GM23338 (cell line): ENCODE data around the gene CACNA1G.

Experiments used
- CREB1 ChIP-seq: fragments of 250-450 bp; sonication (Bioruptor Pico); IDR thresholded peaks from 2 replicates; pipeline ENCODE4 v1.5.0; 2020; ENCODE audit warnings: low read depth, mild to moderate bottlenecking, moderate library complexity
- EZH2 ChIP-seq: fragments of 200-600 bp; sonication (generic); IDR thresholded peaks from one replicate; pipeline ENCODE4 v1.8.0; 2017; ENCODE audit warnings: antibody characterized with exemption, mild to moderate bottlenecking, low read depth; ENCODE audit not compliant: unreplicated experiment
- EZH2phosphoT487 ChIP-seq: fragments of 200-600 bp; sonication (generic); IDR thresholded peaks from one replicate; pipeline ENCODE4 v1.8.1; 2018; ENCODE audit warnings: antibody characterized with exemption; ENCODE audit not compliant: unreplicated experiment
- JUNB ChIP-seq: IDR thresholded peaks from one replicate; pipeline ENCODE4 v1.6.1; 2016; ENCODE audit warnings: antibody characterized with exemption; ENCODE audit not compliant: unreplicated experiment
- NANOG ChIP-seq: IDR thresholded peaks from 2 replicates; pipeline ENCODE4 v1.6.1; 2016; ENCODE audit warnings: antibody characterized with exemption, borderline replicate concordance
- POLR2AphosphoS5 ChIP-seq: IDR thresholded peaks from 2 replicates; pipeline ENCODE4 v1.6.1; 2016; ENCODE audit warnings: antibody characterized with exemption, low read depth
- STAT1 ChIP-seq: IDR thresholded peaks from one replicate; pipeline ENCODE4 v1.6.1; 2016; ENCODE audit warnings: antibody characterized with exemption; ENCODE audit not compliant: unreplicated experiment
- ZNF114 ChIP-seq: fragments of 250-450 bp; sonication (Bioruptor Pico); IDR thresholded peaks from 2 replicates; pipeline ENCODE4 v1.5.0; 2020; ENCODE audit warnings: mild to moderate bottlenecking, moderate library complexity
- ZNF331 ChIP-seq: fragments of 250-450 bp; sonication (Bioruptor Pico); IDR thresholded peaks from 2 replicates; pipeline ENCODE4 v1.5.0; 2020; ENCODE audit warnings: low read depth, mild to moderate bottlenecking, moderate library complexity
- TF ChIP-seq, protein P1 (sequence below), 2 experiments: fragments of 200-600 bp in 1 of 2; sonication (generic) in 1 of 2; conservative IDR thresholded peaks; 2 replicates each; pipeline versions ENCODE4 v1.5.1 to v1.6.1; 2016 to 2017; ENCODE audit warnings: antibody characterized with exemption in 2 of 2, low read depth in 2 of 2, mild to moderate bottlenecking in 2 of 2, moderate library complexity in 1 of 2
- TF ChIP-seq, protein P2 (sequence below): IDR thresholded peaks from 2 replicates; pipeline ENCODE4 v1.6.1; 2016; ENCODE audit warnings: antibody characterized with exemption
- TF ChIP-seq, protein P3 (sequence below): IDR thresholded peaks from one replicate; pipeline ENCODE4 v1.6.1; 2018; ENCODE audit warnings: antibody characterized with exemption; ENCODE audit not compliant: unreplicated experiment
- TF ChIP-seq, protein P4 (sequence below): fragments of 250-450 bp; sonication (Bioruptor Pico); IDR thresholded peaks from 2 replicates; pipeline ENCODE4 v1.5.0; 2020; ENCODE audit warnings: mild to moderate bottlenecking, moderate library complexity

DNA sequence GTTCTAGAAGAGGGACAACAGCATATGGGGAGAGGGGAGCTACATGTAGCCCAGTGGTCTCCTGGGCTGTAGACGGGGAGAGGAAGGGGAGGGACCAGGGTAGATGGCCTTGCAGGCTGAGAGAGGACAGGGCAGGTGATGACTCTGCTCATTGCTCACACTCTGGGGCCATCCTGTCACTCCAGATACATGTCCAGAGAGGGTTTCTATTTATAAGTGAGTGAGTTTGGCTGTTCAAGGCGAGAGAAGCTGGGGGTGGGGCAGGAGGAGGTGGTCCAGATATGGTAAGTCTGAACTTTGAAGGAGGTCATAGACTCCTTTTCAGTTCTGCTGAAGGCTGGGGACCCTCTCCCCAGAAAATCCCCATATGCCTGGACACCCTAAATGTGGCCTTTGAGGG, 22.2 kb downstream of the CACNA1G start:
- TF ChIP-seq, protein P1, sequence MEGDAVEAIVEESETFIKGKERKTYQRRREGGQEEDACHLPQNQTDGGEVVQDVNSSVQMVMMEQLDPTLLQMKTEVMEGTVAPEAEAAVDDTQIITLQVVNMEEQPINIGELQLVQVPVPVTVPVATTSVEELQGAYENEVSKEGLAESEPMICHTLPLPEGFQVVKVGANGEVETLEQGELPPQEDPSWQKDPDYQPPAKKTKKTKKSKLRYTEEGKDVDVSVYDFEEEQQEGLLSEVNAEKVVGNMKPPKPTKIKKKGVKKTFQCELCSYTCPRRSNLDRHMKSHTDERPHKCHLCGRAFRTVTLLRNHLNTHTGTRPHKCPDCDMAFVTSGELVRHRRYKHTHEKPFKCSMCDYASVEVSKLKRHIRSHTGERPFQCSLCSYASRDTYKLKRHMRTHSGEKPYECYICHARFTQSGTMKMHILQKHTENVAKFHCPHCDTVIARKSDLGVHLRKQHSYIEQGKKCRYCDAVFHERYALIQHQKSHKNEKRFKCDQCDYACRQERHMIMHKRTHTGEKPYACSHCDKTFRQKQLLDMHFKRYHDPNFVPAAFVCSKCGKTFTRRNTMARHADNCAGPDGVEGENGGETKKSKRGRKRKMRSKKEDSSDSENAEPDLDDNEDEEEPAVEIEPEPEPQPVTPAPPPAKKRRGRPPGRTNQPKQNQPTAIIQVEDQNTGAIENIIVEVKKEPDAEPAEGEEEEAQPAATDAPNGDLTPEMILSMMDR (conservative IDR thresholded peaks at IDR 0.05; ENCODE audit: low read depth in 2 of 2), result no peak
- TF ChIP-seq POLR2AphosphoS5 (no peak), EZH2phosphoT487 (no peak), EZH2 (no peak), ZNF331 (CRISPR knock-in tag) (no peak), CREB1 (CRISPR knock-in tag) (no peak), JUNB (no peak), STAT1 (no peak), NANOG (no peak), ZNF114 (CRISPR knock-in tag) (no peak)
- TF ChIP-seq, protein P2, sequence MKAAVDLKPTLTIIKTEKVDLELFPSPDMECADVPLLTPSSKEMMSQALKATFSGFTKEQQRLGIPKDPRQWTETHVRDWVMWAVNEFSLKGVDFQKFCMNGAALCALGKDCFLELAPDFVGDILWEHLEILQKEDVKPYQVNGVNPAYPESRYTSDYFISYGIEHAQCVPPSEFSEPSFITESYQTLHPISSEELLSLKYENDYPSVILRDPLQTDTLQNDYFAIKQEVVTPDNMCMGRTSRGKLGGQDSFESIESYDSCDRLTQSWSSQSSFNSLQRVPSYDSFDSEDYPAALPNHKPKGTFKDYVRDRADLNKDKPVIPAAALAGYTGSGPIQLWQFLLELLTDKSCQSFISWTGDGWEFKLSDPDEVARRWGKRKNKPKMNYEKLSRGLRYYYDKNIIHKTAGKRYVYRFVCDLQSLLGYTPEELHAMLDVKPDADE, result no peak
- TF ChIP-seq, protein P3, sequence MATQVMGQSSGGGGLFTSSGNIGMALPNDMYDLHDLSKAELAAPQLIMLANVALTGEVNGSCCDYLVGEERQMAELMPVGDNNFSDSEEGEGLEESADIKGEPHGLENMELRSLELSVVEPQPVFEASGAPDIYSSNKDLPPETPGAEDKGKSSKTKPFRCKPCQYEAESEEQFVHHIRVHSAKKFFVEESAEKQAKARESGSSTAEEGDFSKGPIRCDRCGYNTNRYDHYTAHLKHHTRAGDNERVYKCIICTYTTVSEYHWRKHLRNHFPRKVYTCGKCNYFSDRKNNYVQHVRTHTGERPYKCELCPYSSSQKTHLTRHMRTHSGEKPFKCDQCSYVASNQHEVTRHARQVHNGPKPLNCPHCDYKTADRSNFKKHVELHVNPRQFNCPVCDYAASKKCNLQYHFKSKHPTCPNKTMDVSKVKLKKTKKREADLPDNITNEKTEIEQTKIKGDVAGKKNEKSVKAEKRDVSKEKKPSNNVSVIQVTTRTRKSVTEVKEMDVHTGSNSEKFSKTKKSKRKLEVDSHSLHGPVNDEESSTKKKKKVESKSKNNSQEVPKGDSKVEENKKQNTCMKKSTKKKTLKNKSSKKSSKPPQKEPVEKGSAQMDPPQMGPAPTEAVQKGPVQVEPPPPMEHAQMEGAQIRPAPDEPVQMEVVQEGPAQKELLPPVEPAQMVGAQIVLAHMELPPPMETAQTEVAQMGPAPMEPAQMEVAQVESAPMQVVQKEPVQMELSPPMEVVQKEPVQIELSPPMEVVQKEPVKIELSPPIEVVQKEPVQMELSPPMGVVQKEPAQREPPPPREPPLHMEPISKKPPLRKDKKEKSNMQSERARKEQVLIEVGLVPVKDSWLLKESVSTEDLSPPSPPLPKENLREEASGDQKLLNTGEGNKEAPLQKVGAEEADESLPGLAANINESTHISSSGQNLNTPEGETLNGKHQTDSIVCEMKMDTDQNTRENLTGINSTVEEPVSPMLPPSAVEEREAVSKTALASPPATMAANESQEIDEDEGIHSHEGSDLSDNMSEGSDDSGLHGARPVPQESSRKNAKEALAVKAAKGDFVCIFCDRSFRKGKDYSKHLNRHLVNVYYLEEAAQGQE, result no peak
- TF ChIP-seq, protein P4, sequence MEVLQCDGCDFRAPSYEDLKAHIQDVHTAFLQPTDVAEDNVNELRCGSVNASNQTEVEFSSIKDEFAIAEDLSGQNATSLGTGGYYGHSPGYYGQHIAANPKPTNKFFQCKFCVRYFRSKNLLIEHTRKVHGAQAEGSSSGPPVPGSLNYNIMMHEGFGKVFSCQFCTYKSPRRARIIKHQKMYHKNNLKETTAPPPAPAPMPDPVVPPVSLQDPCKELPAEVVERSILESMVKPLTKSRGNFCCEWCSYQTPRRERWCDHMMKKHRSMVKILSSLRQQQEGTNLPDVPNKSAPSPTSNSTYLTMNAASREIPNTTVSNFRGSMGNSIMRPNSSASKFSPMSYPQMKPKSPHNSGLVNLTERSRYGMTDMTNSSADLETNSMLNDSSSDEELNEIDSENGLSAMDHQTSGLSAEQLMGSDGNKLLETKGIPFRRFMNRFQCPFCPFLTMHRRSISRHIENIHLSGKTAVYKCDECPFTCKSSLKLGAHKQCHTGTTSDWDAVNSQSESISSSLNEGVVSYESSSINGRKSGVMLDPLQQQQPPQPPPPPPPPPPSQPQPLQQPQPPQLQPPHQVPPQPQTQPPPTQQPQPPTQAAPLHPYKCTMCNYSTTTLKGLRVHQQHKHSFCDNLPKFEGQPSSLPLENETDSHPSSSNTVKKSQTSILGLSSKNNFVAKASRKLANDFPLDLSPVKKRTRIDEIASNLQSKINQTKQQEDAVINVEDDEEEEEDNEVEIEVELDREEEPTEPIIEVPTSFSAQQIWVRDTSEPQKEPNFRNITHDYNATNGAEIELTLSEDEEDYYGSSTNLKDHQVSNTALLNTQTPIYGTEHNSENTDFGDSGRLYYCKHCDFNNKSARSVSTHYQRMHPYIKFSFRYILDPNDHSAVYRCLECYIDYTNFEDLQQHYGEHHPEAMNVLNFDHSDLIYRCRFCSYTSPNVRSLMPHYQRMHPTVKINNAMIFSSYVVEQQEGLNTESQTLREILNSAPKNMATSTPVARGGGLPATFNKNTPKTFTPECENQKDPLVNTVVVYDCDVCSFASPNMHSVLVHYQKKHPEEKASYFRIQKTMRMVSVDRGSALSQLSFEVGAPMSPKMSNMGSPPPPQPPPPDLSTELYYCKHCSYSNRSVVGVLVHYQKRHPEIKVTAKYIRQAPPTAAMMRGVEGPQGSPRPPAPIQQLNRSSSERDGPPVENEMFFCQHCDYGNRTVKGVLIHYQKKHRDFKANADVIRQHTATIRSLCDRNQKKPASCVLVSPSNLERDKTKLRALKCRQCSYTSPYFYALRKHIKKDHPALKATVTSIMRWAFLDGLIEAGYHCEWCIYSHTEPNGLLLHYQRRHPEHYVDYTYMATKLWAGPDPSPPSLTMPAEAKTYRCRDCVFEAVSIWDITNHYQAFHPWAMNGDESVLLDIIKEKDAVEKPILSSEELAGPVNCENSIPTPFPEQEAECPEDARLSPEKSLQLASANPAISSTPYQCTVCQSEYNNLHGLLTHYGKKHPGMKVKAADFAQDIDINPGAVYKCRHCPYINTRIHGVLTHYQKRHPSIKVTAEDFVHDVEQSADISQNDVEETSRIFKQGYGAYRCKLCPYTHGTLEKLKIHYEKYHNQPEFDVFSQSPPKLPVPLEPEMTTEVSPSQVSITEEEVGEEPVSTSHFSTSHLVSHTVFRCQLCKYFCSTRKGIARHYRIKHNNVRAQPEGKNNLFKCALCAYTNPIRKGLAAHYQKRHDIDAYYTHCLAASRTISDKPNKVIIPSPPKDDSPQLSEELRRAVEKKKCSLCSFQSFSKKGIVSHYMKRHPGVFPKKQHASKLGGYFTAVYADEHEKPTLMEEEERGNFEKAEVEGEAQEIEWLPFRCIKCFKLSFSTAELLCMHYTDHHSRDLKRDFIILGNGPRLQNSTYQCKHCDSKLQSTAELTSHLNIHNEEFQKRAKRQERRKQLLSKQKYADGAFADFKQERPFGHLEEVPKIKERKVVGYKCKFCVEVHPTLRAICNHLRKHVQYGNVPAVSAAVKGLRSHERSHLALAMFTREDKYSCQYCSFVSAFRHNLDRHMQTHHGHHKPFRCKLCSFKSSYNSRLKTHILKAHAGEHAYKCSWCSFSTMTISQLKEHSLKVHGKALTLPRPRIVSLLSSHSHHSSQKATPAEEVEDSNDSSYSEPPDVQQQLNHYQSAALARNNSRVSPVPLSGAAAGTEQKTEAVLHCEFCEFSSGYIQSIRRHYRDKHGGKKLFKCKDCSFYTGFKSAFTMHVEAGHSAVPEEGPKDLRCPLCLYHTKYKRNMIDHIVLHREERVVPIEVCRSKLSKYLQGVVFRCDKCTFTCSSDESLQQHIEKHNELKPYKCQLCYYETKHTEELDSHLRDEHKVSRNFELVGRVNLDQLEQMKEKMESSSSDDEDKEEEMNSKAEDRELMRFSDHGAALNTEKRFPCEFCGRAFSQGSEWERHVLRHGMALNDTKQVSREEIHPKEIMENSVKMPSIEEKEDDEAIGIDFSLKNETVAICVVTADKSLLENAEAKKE (CRISPR knock-in tag), result no peak
